ENCODE data around the gene PLCB1.

The PLCB1 gene

DNA sequence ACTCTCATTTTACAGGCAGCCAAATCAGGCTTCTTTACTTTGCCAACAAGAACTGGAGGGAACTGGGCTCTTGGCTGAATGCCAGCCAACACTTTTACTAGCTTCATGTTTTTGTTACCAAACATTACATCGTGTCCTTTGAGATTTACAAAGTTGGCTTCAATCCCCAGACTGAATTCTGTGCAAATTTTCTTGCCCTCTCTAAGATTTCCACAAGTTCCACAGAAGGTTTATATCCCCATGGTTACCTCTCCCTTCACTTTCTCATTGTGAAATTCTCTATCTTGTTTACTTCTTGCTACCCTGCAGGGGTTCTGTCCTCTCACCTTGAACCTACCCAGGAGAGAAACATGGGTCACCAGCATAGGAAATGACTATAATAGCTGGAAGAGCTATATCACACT, 37.6 kb upstream of the PLCB1 start:
- no peak for TF ChIP-seq EZH2phosphoT487 (IDR thresholded peaks at IDR 0.05; ENCODE audit: borderline replicate concordance)
- TF ChIP-seq, protein P1, sequence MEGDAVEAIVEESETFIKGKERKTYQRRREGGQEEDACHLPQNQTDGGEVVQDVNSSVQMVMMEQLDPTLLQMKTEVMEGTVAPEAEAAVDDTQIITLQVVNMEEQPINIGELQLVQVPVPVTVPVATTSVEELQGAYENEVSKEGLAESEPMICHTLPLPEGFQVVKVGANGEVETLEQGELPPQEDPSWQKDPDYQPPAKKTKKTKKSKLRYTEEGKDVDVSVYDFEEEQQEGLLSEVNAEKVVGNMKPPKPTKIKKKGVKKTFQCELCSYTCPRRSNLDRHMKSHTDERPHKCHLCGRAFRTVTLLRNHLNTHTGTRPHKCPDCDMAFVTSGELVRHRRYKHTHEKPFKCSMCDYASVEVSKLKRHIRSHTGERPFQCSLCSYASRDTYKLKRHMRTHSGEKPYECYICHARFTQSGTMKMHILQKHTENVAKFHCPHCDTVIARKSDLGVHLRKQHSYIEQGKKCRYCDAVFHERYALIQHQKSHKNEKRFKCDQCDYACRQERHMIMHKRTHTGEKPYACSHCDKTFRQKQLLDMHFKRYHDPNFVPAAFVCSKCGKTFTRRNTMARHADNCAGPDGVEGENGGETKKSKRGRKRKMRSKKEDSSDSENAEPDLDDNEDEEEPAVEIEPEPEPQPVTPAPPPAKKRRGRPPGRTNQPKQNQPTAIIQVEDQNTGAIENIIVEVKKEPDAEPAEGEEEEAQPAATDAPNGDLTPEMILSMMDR (conservative IDR thresholded peaks at IDR 0.05; ENCODE audit: low read length), result no peak
- Histone ChIP-seq H4K20me1 (ENCODE audit: insufficient read depth, low read length, poor library complexity, severe bottlenecking) (no peaks in the 10 kb centered on the region), H3F3A (ENCODE audit: low read depth) (no peaks in the 10 kb centered on the region), H3K4me1 (ENCODE audit: insufficient read depth, low read length, poor library complexity, severe bottlenecking) (no peaks in the 10 kb centered on the region), H3K4me3 (ENCODE audit: low read length, poor library complexity, severe bottlenecking) (no peak overlapping the region), H3K79me2 (ENCODE audit: insufficient read depth, low read length) (no peaks in the 10 kb centered on the region), H3K4me2 (ENCODE audit: low read depth, low read length, poor library complexity, severe bottlenecking) (no peak overlapping the region), H3K9ac (ENCODE audit: low read depth, low read length, poor library complexity, severe bottlenecking) (no peak overlapping the region), H3K27me3 (ENCODE audit: insufficient read depth, low read length, poor library complexity, severe bottlenecking) (no peaks in the 10 kb centered on the region), H3K9me3 (ENCODE audit: insufficient read depth, low read depth, low read length) (no peaks in the 10 kb centered on the region), H3K9me2 (replicated peaks; ENCODE audit: low read depth, low read length) (no peaks in the 10 kb centered on the region), H3K36me3 (ENCODE audit: insufficient read depth, low read length) (no peaks in the 10 kb centered on the region), H2AFZ (ENCODE audit: low read length) (no peak overlapping the region)

DNA sequence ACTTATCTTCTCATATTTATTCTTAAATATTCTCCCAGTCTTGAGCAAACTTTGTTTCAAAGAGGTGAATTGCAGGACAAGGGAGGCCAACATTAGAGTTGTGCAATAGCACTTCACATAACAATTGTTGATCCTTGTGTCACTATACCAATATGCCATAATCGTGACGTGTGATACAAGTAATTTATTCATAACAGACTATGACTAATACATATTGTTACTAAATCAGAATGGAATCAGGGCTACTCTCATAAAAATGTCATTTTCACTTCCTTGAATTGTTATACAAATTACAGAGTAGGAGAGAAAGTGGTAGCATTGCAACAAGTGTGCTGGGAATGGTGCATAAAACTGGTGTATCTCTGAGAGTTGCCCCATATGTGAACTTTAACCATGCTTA, 37.2 kb upstream of the PLCB1 start:
- Histone ChIP-seq H3K9me3 (ENCODE audit: insufficient read depth, low read depth, low read length) (no peaks in the 10 kb centered on the region), H3K27me3 (ENCODE audit: insufficient read depth, low read length, poor library complexity, severe bottlenecking) (no peaks in the 10 kb centered on the region), H3K36me3 (ENCODE audit: insufficient read depth, low read length) (no peaks in the 10 kb centered on the region), H3K4me2 (ENCODE audit: low read depth, low read length, poor library complexity, severe bottlenecking) (no peak overlapping the region), H3K79me2 (ENCODE audit: insufficient read depth, low read length) (no peaks in the 10 kb centered on the region), H4K20me1 (ENCODE audit: insufficient read depth, low read length, poor library complexity, severe bottlenecking) (no peaks in the 10 kb centered on the region), H3F3A (ENCODE audit: low read depth) (no peaks in the 10 kb centered on the region), H3K4me1 (ENCODE audit: insufficient read depth, low read length, poor library complexity, severe bottlenecking) (no peaks in the 10 kb centered on the region), H2AFZ (ENCODE audit: low read length) (no peak overlapping the region), H3K4me3 (ENCODE audit: low read length, poor library complexity, severe bottlenecking) (no peak overlapping the region), H3K9ac (ENCODE audit: low read depth, low read length, poor library complexity, severe bottlenecking) (no peak overlapping the region), H3K9me2 (replicated peaks; ENCODE audit: low read depth, low read length) (no peaks in the 10 kb centered on the region)
- TF ChIP-seq EZH2phosphoT487 (IDR thresholded peaks at IDR 0.05; ENCODE audit: borderline replicate concordance), result no peak

DNA sequence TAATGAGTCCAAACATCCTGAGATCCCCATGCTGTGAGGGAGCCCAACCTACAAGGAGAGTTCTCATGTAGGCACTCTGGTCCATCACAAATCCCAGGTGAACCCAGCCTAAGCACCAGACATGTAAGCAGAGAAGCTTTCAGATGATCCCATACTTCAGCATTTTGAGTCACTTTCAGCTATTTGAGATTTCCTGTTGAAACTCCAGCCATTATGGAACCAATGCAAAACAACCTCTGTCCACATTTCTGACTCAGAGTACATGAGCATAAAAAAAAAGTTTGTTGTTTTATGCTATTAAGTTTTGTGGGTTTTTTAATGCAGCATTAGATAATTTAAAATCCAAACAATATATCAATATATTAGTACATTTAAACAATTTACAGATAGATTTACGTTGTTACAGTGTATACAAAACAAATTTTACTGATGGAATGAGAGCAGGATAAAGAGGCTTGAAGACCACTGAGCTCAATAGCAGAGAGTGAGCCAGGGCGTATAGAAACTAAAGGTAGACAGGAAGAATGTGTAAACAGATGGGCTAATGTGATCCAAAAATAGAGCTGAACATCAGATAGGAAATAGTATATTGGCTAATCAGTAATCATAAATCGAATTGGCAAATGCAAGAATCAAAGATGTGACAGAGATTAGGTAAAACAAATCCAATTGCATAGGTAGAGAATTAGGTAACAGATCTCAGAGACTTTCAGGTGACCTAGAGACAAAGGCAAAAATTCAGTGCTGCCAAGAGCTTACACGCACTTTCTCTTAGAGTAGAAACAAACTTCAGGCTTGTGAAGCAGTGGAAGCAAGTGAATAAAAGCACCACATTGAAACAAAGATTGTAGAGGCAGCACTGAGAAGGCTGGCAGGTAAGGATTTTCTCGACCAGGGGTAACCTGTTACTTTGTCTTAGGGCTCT, 36.2 kb upstream of the PLCB1 start:
- Histone ChIP-seq H4K20me1 (ENCODE audit: insufficient read depth, low read length, poor library complexity, severe bottlenecking) (no peaks in the 10 kb centered on the region), H3K27me3 (ENCODE audit: insufficient read depth, low read length, poor library complexity, severe bottlenecking) (no peaks in the 10 kb centered on the region), H3F3A (ENCODE audit: low read depth) (no peaks in the 10 kb centered on the region), H3K4me3 (ENCODE audit: low read length, poor library complexity, severe bottlenecking) (no peak overlapping the region), H2AFZ (ENCODE audit: low read length) (no peak overlapping the region), H3K4me1 (ENCODE audit: insufficient read depth, low read length, poor library complexity, severe bottlenecking) (no peaks in the 10 kb centered on the region), H3K79me2 (ENCODE audit: insufficient read depth, low read length) (no peaks in the 10 kb centered on the region), H3K9me3 (ENCODE audit: insufficient read depth, low read depth, low read length) (no peaks in the 10 kb centered on the region), H3K9me2 (replicated peaks; ENCODE audit: low read depth, low read length) (no peaks in the 10 kb centered on the region), H3K4me2 (ENCODE audit: low read depth, low read length, poor library complexity, severe bottlenecking) (no peak overlapping the region), H3K9ac (ENCODE audit: low read depth, low read length, poor library complexity, severe bottlenecking) (no peak overlapping the region), H3K36me3 (ENCODE audit: insufficient read depth, low read length) (no peaks in the 10 kb centered on the region)
- no peak for TF ChIP-seq EZH2phosphoT487 (IDR thresholded peaks at IDR 0.05; ENCODE audit: borderline replicate concordance)
- TF ChIP-seq, protein P1 (conservative IDR thresholded peaks at IDR 0.05; ENCODE audit: low read length), result no peak
